Measurements from ENCODE around the gene FOXF1.

Gene FOXF1

GRCh38 chr16:86505185-86505898, 5.0 kb upstream of the FOXF1 start:
- no peak for DNase-seq

DNA sequence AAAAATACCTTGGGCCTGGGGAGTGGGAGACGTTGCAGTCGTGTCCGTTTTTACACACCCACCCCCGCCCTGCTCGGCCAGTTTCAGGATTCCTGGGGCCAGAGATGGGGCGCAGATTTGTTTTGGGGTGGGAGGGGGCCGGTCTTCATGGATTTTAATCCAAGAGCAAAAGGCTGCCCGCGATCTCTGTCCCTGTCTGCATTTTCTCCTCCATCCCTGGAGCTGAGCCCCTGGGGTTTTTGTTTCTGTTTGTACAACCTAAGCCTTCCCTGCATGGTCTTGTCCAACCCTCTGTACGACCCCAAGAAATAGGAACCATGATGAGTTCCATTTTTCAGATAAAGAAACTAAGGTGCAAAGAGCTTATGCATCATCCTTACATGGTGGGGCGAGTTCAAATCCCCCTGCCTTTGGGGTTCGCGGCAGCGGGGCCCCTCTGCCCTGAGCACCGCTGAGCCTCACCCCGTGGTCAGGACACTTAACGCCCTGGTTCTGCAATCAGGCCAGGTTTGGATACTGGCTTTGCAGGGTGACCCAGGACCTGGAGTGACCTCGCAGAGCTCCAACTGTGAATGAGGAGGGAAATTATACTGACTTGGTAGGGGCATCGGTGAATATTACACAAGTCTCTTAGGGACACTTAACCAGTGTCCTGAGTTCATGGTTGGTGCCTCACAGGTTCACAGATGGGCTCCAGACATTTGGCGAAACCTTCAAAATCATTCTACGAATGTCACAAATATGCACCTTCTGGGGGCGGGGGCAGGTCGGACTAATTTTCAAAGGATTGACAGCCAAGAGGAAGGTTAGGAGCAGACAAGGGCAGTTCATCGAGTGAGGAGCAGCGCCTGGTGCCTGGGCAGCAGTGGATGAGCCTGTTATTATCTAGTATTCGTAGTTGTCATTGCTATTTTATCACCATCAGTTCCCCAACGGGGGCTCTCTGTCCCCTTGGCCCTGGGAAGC, 4.1 kb upstream of the FOXF1 start:
- no peak for DNase-seq

DNA sequence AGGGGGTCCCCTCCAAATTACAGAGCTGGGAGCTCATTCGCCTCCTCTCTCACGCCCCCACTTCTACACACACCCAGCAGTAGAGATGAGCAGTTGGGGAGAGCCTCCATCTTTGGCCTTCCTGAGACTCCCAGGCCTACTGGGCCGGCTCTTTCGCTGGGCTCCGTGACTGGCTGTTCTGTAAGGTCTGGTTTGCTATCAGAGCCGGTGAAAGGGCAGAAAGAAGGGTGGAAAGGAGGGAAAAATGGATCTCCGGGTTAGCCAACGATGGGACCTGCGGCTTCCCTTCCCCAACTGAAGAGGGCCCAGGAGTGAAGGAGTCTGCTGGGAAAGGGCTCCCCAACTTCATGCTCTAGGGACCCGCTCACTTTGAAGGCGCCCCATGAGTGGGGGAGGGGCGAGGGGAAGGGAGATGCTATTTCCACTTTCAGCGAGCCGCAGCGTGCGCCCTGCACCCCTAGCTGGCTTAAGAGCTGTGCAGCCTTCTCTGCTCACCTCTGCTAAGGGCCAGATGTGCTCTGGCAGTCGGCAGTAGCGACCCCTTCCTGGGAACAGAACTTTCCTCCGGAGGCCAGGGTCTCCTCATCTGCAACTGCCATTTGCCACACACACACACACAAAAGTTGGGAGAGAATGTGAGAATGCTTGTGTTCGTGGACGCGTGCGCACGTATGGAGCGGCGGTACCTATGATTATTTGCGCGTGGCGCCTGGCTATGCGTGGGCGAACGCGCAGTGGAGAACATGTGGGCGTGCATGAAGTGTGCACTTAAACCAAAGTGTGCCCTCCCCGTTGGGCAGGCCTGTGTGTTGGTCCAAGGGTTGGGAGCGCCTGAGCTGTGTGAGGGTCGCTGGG, 2.9 kb upstream of the FOXF1 start:
- no peak for DNase-seq

- DNase-seq, result no peak
Observed at GRCh38 chr16:86508028-86508946, 2.0 kb upstream of the FOXF1 start.

DNA sequence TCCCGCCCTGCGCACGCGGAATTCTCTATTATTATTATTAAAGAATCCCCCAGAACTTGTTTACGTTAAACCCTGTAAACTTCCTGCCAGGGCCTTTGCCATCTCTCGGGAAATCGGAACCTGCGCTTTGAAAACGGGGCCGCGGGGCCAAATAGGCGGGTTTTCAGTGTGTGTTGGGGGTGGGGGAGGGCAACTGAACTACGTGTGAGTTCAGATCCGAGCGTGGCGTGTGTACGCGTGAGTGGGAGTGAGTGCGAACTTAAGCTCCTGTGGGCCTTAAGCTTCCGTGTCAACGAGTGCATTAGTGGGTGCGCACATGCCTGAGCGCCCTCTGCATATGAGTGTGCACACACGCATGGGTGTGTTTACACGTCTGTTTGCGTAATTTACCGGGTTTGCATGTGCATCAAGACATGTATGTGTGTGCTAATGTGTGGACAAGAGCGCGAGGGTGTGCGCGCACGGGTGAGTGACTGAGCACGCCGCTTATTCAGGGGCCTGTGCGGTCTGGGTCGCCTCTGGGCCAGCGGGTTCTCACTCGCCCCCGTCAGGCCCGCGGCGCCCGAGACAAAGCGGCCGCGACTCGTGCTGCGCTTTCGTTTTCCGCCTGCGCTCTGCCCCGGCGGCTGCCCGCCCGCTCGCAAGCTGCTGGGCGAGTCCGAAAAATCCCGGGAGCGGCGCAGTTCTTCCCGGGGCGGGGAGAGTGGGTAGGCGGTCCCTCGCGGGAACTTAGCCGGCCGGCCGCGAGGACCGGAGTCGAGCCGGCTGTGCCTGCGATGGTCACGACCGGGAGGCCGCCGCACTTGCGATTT, 1.2 kb upstream of the FOXF1 start:
- no peak for DNase-seq

GRCh38 chr16:86509759-86510464, 415 bp upstream of the FOXF1 start:
- DNase-seq, result no peak

DNA sequence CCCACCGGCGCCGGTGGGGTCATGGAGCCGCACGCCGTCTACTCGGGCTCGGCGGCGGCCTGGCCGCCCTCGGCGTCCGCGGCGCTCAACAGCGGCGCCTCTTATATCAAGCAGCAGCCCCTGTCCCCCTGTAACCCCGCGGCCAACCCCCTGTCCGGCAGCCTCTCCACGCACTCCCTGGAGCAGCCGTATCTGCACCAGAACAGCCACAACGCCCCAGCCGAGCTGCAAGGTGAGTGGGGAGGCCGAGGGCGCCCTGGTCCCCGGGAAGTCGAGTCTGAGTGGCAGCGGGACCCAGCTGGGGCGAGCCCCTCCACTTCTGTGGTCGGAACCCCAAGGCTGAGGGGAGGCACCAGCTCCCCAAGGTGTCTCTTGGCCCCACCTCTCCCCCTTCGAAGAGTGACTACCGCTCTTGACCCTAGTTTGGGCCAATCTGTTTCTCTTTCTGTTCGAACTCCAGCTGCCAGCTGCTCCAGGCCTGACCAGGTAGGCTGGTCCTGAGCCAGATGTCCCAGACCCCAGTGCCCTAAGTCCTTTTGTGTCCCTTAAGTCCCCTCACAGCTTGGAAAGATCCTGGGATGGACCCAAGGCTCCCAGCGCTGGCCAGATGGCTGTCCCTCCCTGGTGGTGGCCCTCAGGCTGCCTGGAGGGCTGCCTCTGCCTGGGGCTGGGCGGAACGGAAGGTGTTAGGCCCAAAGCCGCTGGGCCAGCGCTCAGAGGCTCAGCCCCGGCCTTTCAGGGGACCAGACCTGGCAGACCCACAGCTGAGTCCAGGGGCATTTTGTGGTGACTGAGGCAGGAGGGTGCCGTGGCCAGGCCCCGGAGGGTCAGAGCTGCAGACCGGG, 1.2 kb downstream of the FOXF1 start:
- no peak for DNase-seq

GRCh38 chr16:86512301-86512859, 2.1 kb downstream of the FOXF1 start:
- DNase-seq, result no peak

- DNase-seq, result no peak
Observed at GRCh38 chr16:86512860-86513470, 2.6 kb downstream of the FOXF1 start.

DNA sequence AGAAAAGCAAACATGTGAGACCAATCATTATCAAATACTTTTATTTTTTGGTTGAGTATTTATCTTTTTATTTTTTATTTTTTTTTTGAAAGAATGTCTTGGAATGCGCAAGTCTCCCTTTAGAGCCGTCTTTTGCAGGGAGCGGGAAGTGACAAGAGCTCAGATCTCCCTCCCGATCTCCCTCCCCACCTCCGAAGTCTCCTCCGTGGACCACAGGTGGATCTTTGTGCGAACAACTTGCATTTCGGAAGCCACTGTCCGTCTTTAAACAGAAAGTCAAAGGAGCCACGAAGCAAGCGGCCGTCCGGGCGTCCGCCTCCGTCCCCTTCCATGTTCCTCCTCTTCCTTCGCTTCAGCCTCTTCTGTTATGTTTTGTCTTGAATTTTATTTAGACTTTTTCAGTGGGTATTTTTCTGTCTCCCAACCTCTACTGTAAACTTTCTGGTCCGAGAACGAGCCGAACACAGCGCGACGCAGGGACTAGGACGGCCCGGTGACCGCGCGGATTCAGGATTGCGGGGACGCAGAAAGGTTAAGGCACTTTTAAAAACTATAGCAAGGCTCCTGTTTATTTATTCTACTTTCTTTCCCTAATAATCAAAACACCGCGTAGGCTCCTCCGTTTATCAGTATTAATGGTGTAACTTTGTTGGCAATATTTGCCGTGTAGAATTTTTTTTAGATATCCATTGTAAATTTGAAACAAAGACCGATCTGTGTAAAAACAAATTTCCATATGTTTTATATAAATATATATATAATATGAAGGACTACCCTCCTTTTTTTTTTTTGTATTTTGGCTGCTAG, 3.3 kb downstream of the FOXF1 start:
- no peak for DNase-seq

DNA sequence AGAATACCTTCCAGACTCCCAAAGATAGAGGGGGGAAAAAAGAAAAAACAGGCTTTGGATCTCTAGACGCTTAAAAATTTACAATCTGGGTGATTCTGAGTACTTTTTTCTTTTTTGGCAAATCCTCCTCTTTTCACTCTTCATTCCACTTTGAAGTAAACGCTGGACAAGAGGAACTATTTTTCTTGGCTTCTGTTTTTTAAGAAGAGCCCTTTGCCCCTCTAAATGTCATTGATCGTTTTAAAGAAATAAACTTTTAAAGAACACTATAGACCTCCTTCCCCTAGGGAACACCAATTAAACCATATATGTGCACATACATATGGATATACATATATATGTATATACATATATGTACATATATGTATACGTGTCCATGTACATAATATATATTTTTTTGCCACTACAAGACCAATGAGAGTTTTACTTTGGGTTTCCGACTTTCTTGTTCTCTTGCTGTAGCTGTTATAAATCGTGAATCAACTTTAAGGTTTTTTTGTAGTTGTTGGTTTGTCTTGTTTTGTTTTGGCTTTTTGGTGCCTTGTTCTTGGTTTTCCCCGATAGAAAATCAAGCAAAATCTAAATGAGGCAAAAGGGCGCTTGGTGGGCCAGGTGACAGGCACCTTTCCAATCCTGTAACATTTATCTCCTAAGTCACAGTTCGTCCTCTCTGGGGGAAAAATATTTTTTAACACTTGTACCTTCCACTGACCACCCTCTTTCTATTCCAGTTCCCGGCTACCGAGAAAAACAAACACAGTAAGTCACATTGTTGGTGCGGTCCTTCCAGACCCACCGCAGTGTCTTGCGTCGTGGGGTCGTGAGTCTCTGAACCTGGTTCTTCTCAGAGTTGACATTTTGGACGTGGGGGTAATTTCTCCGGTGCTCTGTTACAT, 4.4 kb downstream of the FOXF1 start:
- no peak for DNase-seq

- no peak for DNase-seq
Observed at GRCh38 chr16:86515413-86515776, 5.1 kb downstream of the FOXF1 start.

DNA sequence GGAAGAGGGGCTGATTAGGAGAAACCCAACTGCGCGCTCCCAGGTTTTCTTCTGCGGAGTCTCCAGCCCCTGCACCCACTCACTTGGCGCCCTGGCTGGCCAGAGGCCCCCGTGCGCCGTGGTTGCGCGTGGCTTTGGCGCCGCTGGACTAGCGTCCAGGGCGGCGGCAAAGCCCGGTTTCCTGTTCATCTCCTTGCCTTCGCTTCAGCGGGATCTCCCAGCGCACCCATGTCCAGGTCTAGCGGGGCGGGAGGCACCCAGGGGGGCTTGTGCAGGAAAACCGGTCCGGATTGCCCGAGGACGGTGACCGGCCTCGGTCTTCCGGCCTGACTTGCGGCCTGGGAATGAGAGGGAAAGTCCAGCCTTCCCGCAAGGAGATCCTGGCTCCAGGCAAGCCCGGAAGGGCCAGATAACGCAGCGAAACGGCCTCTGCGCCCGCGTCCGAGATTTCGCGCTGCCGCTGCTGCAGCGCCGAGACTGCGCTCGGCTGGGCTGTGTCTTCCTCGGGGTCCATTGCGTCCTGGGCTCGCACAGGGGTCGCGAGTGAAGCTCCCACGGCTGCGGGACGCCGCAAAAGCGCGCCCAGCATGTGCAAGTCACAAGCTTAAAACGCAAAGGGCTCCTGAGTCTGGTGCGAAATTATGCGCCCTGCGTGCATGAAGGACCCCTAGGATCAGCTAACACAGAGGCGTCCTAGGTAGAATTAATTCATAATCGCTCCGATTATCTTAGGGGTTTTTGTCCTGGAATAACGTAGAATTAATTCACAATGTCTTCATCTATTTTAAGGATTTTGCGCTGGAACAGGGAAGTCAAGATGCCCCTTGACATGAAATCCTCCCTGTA, 5.7 kb downstream of the FOXF1 start:
- DNase-seq, result no peak

- DNase-seq, result no peak
Observed at GRCh38 chr16:86516623-86517003, 6.3 kb downstream of the FOXF1 start.

DNA sequence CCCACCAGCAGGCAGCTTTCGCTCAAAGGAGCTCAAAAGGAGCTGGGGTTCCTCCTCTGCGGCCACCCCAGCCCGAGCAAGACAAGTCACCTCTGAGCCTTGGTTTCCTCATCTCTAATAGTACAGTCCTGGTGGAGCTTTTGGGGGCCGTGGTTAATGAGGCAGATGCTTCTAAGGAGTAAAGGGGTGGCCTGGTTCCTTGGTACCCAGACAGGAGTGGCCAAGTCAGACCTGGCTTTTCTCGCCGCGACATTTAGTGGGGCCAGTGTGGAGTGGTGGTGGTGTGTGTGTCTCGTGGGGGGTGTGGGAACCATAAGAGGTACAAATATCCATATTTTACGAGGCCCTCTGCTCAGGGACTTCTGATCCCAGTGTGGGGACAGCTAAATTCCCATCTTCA, 6.7 kb downstream of the FOXF1 start:
- DNase-seq, result no peak

Measured in CD4-positive, alpha-beta T cell treated with Interleukin-17A for 1 hour (primary cell).